Suppressor macrophage treated with lipopolysaccharide for 4 hours (primary cell): ENCODE data around the gene FBXL13.
"Not testable (repeated sequence)": the region's sequence is repeated elsewhere in the genome, so short reads cannot be mapped to it uniquely, and the experiment has no call there.

Source experiments
- DNase-seq: peaks from one replicate; pipeline ENCODE4 v3.0.0-alpha.2; 2020

Gene FBXL13

GRCh38 chr7:102979670-102980069 is 94.9 kb downstream of the FBXL13 start:
- no peak for DNase-seq

GRCh38 chr7:102978284-102978683 is 96.3 kb downstream of the FBXL13 start:
- DNase-seq = peak; percentile 24

- not testable (repeated sequence) for DNase-seq
Observed at GRCh38 chr7:102977586-102977985, 97.0 kb downstream of the FBXL13 start.

GRCh38 chr7:102976493-102976892 is 98.1 kb downstream of the FBXL13 start:
- DNase-seq = no peak

- DNase-seq = no peak
Observed at GRCh38 chr7:102975854-102976253, 98.7 kb downstream of the FBXL13 start.

- DNase-seq = no peak
Observed at GRCh38 chr7:102974366-102975236, 100.0 kb downstream of the FBXL13 start.

- DNase-seq = peak; percentile 14
Observed at GRCh38 chr7:102973096-102973802, 101.3 kb downstream of the FBXL13 start.

GRCh38 chr7:102967798-102968197 is 106.8 kb downstream of the FBXL13 start:
- no peak for DNase-seq

GRCh38 chr7:102966465-102966864 is 108.1 kb downstream of the FBXL13 start:
- no peak for DNase-seq

GRCh38 chr7:102961993-102962392 is 112.6 kb downstream of the FBXL13 start:
- not testable (repeated sequence) for DNase-seq

- DNase-seq = not testable (repeated sequence)
Observed at GRCh38 chr7:102958004-102958403, 116.6 kb downstream of the FBXL13 start.

- DNase-seq = not testable (repeated sequence)
Observed at GRCh38 chr7:102954359-102954758, 120.2 kb downstream of the FBXL13 start.

- peak; percentile 28 for DNase-seq
Observed at GRCh38 chr7:102953406-102953805, 121.2 kb downstream of the FBXL13 start.

GRCh38 chr7:102951839-102952238 is 122.8 kb downstream of the FBXL13 start:
- no peak for DNase-seq

GRCh38 chr7:102944241-102944640 is 130.4 kb downstream of the FBXL13 start:
- no peak for DNase-seq

GRCh38 chr7:102943423-102944169 is 131.0 kb downstream of the FBXL13 start:
- no peak for DNase-seq

- DNase-seq = no peak
Observed at GRCh38 chr7:102942868-102943267, 131.7 kb downstream of the FBXL13 start.

- no peak for DNase-seq
Observed at GRCh38 chr7:102942181-102942866, 132.3 kb downstream of the FBXL13 start.

- no peak for DNase-seq
Observed at GRCh38 chr7:102938679-102939078, 135.9 kb downstream of the FBXL13 start.

GRCh38 chr7:102935450-102936115 is 139.0 kb downstream of the FBXL13 start:
- DNase-seq = peak; percentile 19

- DNase-seq = no peak
Observed at GRCh38 chr7:102934701-102935100, 139.9 kb downstream of the FBXL13 start.

- no peak for DNase-seq
Observed at GRCh38 chr7:102934239-102934638, 140.4 kb downstream of the FBXL13 start.
